Stimulated activated CD8-positive, alpha-beta memory T cell treated with anti-CD3 and anti-CD28 coated beads, Interleukin-7, amount 100 ng/mL, for 1 hour (primary cell): ENCODE results near the gene RGS2.

Source experiments
- DNase-seq, 2 donors: peaks; one replicate each; pipeline ENCODE4 v3.0.0-alpha.2; 2020; ENCODE audit warnings: low read depth in 2 of 2

Gene RGS2

DNA sequence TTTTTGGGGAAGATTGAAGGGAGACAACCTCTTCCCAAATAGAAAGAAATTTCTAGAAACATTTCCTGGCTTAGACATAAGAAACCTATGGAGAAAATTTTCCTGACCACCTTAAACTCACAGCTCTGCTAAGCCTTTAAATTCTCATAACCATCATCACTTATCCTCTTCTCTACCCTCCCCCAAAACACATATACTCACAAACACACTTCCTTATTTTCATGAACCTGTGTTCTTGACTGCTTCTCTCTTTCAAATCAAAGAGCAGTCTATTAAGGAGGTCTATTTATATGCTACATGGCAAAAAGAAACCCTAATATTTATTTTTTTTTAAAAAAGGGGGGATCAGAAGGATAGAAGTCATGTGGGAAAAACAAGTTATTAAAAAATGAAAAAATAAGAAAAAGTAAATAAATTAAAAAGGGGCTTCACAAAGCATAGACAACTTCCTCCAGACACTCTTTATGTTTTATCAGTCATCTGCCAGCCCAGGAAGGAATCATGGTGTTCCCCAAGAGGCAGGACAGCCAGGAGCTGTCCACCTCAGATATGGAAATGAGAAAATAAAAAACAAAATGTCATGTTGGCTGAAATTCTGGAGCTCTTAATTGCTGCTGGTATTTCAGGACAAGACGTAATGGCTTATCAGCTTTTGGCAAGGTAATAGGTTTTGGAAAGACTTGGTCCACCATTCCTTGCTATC, 12.8 kb upstream of the RGS2 start:
- DNase-seq: no peak

DNA sequence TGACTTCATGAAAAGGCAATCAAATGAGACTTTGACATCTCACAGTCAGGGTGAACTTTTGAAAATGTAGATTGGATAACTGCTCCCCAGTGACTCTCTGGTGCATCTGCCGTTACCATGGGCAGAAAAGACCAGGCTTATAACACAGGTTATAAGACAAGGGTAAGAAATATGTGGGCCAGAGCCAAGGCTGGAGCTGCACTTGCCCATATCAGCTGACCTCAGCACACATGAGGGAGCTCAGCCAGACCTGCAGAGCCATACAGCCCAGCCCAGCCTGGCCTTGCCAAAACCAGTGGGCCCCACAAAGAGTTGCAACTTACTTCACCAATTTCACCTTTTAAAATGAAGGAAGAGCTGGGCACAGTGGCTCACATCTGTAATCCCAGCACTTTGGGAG, 11.7 kb upstream of the RGS2 start:
- DNase-seq: no peak

DNA sequence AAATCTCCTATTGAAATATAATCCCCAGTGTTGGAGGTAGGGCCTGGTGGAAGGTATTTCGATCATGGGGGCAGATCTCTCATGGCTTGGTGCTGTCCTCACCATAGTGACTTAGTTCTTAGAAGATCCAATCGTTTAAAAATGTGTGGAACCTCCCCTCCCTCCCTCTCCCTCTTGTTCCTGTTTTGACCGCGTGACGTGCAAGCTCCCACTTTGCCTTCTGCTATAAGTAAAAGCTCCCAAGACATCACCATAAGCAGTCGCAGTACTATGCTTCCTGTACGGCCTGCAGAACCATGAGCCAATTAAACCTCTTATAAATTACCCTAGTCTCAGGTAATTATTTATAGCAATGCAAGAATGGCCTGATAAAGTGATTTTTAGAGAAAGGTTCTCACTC, 10.9 kb upstream of the RGS2 start:
- DNase-seq: no peak

DNA sequence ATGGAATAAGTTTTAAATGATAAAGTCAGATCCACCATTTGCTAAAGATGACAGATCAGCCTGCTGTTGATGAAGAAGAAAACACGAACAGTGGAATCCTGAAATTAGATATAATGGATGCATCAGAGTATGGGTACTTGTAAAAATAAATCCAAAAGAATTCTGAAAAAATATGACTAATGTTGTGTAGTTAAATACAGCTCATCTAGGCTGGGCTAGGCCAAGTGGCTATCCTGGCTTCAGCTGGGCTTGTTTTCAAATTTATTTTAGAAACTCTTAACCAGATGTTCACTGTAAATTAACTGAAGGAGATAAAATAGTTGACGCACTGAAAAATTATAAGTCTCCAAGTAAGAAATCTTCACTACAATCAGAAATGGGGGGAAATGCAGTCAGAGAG, 7.4 kb upstream of the RGS2 start:
- no peak for DNase-seq

DNA sequence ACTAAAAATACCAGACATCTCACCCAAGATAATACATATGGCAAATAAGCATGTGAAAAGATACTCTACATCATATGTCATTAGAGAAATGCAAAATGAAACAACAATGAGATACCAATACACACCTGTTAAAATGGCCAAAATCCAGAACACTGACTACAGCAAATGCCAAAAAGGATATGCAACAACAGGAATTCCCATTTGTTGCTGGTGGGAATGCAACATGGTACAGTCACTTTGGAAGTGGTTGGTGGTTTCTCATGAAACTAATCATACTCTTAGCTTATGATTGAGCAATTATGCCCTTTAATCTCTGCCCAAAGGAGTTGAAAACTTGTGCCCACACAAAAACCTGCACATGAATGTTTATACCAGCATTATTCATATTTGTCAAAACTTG, 6.4 kb upstream of the RGS2 start:
- DNase-seq: no peak

DNA sequence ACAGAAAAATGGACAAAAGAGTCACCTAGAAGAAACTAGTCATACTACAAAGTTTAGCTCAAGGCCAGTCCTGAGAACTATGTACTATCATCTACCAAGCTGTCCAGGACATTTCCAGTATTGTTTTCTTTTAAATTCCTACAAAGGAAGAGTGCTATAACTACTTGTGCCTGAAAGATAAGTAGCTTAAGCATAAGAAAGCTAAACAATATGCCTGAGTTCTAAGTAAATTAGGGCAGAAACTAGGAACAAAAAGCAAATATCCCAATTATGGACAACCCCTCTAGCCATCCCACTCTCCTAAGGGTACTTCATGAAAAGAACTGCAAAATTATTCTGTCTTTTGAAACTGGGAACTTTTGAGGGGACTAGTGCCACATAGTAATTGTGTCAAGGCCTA, 5.3 kb upstream of the RGS2 start:
- DNase-seq: no peak

DNA sequence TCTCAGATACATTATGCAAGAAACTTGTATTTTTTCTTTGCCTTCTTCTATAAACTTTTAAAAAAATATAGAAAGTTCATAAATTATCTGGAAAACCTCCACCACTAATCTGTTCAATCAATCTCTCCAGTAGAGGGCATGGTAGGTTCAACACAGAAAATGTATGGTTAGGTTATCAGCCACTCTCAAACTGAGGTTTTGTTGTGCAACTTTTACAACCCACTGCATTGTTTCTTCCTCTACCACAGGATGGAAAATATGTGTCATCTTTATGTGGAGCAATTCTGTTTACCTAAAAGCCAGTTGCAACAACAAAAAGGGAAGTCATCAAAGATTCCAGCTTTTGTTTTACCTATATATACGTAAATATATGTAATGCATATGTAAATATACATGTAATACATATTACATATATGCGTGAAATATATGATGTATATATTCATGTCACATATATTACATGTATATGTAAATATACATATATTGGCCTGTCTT, 3.0 kb upstream of the RGS2 start:
- no peak for DNase-seq

DNA sequence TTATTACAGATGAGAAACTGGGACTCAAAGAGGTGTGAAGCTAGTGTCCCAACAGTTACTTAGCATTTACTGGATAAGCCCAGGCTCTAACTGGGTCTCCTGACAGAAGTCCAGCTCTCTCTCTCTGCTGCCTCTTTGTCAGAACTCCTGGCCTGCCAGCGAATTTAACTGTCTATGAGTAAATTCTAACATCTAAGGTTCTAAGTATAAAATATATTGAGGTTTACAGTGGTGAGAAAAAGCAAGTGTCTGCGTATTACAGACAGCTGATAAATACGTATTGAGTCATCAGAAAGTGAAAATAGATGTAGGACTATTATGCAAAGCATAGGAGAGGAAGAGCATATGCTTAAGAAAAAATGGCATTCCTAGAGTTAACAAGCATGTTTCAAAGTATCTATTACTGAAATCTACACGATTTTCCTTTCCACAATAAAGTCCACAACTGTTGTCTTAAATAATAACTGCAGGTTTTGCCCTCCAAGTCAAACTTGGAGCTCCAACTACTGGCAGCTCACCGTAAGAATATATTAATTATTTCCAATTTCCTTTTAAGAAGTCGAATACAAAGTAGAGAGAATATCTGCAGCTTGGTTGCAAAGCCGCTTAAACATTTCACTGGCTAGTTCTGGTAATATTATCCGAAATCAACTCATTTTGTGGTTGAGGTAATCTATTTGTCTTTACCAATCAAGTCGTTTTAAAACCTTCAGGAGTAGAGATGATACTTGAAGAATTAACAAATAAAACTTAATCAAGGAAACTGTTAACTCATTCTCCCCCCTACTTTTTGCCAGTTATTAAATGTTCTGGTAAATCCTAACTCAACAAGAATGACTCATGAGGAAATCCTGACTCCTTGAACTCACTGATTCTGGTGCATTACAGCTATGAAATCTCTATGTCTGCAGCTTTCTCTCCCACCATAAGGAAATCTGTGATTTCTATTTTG, 1.4 kb upstream of the RGS2 start:
- DNase-seq: no peak

DNA sequence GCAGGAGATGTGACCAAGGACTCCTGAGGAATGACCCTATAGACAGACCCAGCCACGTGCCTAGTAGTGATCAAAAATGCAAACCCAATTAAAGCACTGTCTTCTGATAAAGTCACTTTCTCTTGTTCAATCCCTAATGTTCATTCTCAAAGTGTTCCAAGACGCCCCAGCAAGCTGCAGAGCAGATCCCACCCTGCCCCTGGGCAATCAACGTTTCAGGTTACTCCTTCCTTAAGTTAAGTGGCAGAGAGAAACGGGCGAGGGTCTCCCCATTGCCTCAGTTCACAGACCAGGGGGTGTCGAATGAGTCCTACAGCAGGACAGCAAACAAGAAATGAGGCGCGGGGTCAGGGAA, 699 bp upstream of the RGS2 start:
- peak in 1 of 2 donors; percentile 3 for DNase-seq

DNA sequence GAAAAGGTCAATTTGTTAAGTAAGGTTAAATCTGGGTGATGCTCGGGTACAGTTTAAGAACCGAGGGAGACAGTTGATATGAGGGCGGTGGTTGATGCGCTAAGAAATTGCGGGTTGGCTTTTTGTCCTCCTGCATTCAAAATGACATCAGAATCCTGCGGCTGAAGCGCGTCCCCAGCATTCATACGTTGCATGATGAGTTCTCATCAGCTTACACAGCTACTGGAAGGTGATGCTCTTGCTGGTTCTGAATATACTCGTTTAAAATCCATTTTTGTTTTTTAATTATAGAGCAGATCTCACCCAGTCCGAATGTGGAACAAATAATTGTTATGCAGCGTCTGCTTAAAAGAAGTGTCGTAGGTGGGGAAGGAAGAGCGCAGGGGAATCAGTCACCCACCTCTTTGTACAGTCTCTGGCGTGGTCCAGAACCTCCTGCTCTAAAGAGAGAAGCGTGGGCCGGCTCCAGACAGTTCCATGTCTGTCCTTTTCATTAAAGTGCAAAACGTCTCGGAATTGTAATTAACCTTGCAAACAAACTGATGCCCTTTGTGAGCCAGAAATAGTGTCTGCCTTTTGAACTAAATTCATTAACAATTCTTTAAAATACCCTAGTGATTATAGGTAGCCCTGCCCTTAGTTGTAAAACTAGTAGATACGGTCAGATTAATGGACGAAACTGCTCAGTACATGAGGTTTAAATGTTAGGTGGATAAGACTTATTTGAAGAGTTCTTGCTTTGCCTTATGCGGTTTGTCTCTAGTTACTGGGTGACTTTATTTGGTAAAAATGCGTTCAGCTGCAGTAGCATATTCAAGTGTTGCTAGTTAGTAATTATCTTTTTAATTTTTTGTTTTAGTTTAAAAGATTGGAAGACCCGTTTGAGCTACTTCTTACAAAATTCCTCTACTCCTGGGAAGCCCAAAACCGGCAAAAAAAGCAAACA, 741 bp downstream of the RGS2 start:
- DNase-seq: peak in 1 of 2 donors; percentile 14

DNA sequence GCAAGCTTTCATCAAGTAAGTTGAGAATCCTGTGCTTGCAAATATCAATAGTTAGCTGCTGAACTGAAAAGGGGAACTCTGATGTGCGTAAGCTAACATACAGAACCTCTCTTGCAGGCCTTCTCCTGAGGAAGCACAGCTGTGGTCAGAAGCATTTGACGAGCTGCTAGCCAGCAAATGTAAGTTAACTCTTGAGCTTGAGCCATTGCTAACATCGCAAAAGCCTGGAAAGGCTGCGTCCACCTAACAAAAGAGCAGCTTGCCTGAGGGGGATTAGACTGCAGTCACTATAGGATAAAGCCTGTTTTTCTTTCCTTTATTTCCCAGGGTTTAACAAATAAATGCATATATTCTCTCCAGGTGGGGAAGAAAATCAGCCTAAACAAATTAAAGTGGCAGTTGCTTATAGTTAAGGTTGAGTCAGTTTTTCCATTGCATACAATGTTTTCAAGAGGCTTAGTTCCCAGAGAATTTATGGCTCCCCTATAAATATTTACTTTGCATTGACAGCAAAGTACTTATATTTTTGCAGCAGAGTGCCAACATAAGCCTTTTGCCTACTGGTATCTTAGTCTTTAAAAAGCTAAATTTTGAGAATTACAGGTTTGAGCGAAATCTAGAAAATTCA, 1.5 kb downstream of the RGS2 start:
- DNase-seq: no peak

DNA sequence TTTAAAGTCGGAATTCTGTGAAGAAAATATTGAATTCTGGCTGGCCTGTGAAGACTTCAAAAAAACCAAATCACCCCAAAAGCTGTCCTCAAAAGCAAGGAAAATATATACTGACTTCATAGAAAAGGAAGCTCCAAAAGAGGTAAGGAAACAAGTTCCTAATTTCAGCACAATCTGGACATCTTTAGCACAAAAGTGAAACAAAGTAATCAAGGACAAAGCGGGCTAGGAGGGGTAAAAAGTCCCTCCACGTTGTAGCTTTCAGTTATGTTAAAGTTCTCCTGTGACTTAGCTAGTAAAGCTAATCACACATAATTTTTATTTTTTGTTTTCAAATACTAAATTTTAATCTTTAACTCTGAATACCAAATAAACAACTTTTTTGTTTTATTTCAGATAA, 2.2 kb downstream of the RGS2 start:
- no peak for DNase-seq

DNA sequence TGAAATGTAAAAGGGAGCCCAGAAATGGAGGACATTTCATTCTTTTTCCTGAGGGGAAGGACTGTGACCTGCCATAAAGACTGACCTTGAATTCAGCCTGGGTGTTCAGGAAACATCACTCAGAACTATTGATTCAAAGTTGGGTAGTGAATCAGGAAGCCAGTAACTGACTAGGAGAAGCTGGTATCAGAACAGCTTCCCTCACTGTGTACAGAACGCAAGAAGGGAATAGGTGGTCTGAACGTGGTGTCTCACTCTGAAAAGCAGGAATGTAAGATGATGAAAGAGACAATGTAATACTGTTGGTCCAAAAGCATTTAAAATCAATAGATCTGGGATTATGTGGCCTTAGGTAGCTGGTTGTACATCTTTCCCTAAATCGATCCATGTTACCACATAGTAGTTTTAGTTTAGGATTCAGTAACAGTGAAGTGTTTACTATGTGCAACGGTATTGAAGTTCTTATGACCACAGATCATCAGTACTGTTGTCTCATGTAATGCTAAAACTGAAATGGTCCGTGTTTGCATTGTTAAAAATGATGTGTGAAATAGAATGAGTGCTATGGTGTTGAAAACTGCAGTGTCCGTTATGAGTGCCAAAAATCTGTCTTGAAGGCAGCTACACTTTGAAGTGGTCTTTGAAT, 2.9 kb downstream of the RGS2 start:
- DNase-seq: no peak

DNA sequence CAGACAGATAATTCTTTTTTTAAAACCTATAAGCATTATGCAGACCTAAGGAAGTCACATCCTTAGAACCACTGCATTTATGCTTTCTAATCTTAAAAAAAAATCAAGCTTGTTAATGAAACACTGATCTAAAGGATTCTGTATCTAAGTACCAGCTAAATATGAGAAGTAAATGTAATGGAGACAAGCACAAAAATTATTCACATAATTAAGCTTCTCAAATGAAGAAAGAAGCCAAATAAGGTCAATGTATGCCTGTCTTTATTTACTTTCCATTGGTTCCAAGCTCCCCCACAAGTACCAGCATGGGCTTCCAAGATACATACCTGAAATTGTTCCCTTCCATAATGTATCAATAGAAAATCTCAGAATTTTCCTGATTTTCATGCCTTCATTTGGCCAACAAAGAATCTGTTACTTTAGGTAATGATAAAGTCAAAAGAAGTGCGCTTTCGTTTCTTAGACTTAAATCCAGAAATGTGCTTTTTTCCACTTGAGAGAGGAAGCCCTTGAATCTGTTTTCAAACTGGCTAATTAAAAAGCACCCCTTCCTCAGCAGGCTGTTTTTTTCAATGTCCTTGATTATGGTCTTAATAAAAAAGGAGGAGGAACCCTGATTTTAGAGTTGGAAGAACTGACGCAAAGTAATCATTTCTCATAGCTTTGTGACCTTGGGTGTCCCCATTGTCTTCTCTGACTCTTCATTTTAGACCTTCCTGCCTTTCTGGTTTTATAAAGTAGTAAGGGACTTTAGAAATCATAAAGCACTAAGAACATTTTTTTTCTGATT, 3.8 kb downstream of the RGS2 start:
- DNase-seq: no peak

DNA sequence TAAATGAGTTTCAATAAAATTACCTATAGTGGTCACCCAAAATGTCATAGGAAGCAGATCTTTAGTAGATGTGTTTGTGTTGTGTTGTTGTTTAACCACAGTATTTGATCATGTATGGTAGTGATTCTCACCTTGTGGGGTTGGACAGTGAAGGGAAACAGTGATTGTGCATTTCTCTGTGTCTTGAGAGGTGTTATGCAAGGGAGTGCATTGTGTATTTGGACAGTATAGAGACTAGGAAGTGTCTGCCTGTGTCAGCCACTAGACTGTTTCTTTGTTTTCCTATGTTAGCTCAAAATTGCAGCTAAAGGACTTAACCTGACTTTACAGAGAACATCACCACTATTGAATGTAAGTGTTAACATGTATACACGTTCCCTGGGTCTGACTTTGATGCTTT, 6.0 kb downstream of the RGS2 start:
- no peak for DNase-seq

DNA sequence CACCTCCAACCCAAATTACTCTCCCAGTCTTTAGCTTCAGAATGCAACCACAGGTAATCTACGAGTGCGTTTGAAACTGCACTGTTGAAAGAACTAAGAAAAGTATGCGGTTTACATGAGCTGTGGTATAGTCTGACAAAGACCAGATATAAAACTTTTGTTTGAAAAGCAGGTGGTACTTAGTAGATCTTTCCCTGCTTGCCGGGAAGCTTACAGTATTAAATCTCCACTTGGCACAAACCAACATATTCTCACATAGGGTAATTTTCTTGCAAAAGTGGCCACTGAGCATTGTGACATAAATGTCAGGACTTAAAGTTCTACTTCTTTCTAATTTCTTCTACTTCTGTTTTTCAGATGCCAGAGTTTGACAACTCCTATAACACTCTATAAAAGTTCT, 8.4 kb downstream of the RGS2 start:
- DNase-seq: no peak

DNA sequence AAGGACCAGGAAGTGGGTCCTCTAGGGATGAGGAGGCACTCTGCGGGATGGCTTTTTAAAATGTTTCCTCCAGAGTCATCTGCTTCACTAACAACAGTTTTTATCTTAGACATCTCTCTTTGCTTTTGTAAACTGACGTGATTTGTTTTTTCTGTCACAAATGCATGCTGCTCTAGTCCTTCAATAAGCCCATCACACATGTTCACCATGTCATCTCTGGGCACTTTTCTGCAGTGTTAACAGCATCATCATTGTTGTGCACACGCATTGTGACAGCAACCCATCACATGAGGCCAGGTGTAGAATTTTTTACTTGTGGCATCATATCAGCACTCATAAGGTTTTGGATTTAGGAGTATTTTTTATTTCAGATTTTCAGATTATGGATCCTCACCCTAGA, 12.5 kb downstream of the RGS2 start:
- DNase-seq: no peak

DNA sequence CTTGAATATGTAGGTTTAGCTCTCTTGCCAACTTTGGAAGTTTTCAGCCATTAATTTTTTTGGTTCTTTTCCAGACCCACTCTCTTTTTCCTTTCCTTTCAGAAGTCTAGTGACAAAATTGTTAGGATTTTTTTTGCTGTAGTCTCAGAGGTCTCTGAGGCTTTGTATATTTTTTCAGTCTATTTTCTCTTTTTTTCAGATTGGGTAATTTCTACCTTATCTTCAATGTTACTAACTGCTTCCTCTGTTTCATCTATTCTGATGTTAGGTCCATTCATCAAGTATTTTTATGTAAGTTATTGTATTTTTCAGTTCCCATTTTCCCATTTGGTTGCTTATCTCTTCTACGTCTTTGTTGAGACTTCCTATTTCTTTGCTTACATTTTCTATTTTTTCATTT, 15.7 kb downstream of the RGS2 start:
- no peak for DNase-seq

DNA sequence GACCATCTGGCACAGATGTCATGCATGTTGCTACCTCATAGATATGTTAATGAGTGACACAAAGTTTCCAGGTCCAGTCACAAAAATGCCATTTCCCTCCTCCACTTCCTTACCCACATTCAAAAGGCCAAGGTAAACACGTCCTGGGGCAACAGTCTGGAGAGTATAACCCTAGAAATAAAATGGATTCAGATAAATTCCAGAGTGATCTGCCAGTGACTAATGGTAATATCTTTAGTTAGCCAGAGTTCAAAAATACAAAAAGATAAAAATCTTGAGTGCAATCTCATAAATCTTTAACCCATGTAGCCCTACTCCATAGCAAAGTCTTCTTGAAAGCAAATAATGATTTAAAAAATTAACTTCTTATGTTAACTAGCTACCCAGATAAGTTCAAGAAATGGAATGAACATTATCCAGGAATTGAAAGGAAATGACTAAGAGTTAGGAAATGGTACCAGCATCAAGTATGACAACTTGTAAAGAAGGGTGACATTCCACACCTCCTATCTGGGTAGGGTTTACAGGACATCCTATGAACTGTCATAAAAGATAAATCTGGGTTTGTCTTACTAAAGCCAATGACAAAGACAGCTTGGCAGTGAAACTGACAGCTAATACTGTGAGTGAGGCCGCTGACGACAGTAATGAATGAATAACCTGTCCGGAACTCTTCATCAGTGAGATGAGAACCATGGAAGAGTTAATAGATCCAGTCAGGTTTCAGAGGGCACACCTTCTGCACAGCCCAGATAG, 18.1 kb downstream of the RGS2 start:
- no peak for DNase-seq
